ENCODE data around the gene TPD52L1.

The TPD52L1 gene

GRCh38 chr6:125205931-125206330, 52.4 kb downstream of the TPD52L1 start:
- no peak overlapping the region for H3K4me3 ChIP-seq (ENCODE audit: low read length)
- no peak for TF ChIP-seq EZH2phosphoT487 (IDR thresholded peaks at IDR 0.05; ENCODE audit: low read depth)
- TF ChIP-seq CTCF (IDR thresholded peaks at IDR 0.05; ENCODE audit: low read depth, low read length) = no peak
- H3K4me1 ChIP-seq (ENCODE audit: low read length) = no peaks in the 10 kb centered on the region
- H2AFZ ChIP-seq (ENCODE audit: low read depth, low read length) = no peak overlapping the region
- H3K9me3 ChIP-seq (ENCODE audit: insufficient read depth, low read length) = no peaks in the 10 kb centered on the region
- no peak overlapping the region for H3K9ac ChIP-seq (ENCODE audit: low read length)
- H3K27ac ChIP-seq (ENCODE audit: low read length) = no peak overlapping the region
- no peaks in the 10 kb centered on the region for H3K36me3 ChIP-seq (replicated peaks; ENCODE audit: low read depth, low read length)
- no peaks in the 10 kb centered on the region for H4K20me1 ChIP-seq (ENCODE audit: insufficient read depth, low read length)
- H3K79me2 ChIP-seq (ENCODE audit: low read length) = no peaks in the 10 kb centered on the region
- H3K4me2 ChIP-seq (ENCODE audit: low read length) = no peak overlapping the region
- no peaks in the 10 kb centered on the region for H3K27me3 ChIP-seq (ENCODE audit: low read depth, low read length)

- H3K36me3 ChIP-seq (replicated peaks; ENCODE audit: low read depth, low read length) = no peaks in the 10 kb centered on the region
- H3K27ac ChIP-seq (ENCODE audit: low read length) = no peak overlapping the region
- H3K4me3 ChIP-seq (ENCODE audit: low read length) = no peak overlapping the region
- H2AFZ ChIP-seq (ENCODE audit: low read depth, low read length) = no peak overlapping the region
- no peak for TF ChIP-seq CTCF (IDR thresholded peaks at IDR 0.05; ENCODE audit: low read depth, low read length)
- H3K4me1 ChIP-seq (ENCODE audit: low read length) = no peaks in the 10 kb centered on the region
- H3K79me2 ChIP-seq (ENCODE audit: low read length) = no peaks in the 10 kb centered on the region
- no peaks in the 10 kb centered on the region for H3K27me3 ChIP-seq (ENCODE audit: low read depth, low read length)
- no peaks in the 10 kb centered on the region for H4K20me1 ChIP-seq (ENCODE audit: insufficient read depth, low read length)
- H3K9ac ChIP-seq (ENCODE audit: low read length) = no peak overlapping the region
- H3K4me2 ChIP-seq (ENCODE audit: low read length) = no peak overlapping the region
- H3K9me3 ChIP-seq (ENCODE audit: insufficient read depth, low read length) = no peaks in the 10 kb centered on the region
Measured at GRCh38 chr6:125206389-125206788, 52.8 kb downstream of the TPD52L1 start.

- Histone ChIP-seq H3K79me2 (ENCODE audit: low read length) (no peaks in the 10 kb centered on the region), H4K20me1 (ENCODE audit: insufficient read depth, low read length) (no peaks in the 10 kb centered on the region), H3K4me2 (ENCODE audit: low read length) (no peak overlapping the region), H2AFZ (ENCODE audit: low read depth, low read length) (no peak overlapping the region), H3K27ac (ENCODE audit: low read length) (no peak overlapping the region), H3K9me3 (ENCODE audit: insufficient read depth, low read length) (no peaks in the 10 kb centered on the region), H3K4me1 (ENCODE audit: low read length) (no peaks in the 10 kb centered on the region), H3K27me3 (ENCODE audit: low read depth, low read length) (no peaks in the 10 kb centered on the region), H3K4me3 (ENCODE audit: low read length) (no peak overlapping the region), H3K36me3 (replicated peaks; ENCODE audit: low read depth, low read length) (no peaks in the 10 kb centered on the region), H3K9ac (ENCODE audit: low read length) (no peak overlapping the region)
- no peak for TF ChIP-seq EZH2phosphoT487 (IDR thresholded peaks at IDR 0.05; ENCODE audit: low read depth)
- no peak for TF ChIP-seq CTCF (IDR thresholded peaks at IDR 0.05; ENCODE audit: low read depth, low read length)
Measured at GRCh38 chr6:125207956-125208355, 54.4 kb downstream of the TPD52L1 start.

- Histone ChIP-seq H3K27ac (ENCODE audit: low read length) (no peak overlapping the region), H3K36me3 (replicated peaks; ENCODE audit: low read depth, low read length) (no peaks in the 10 kb centered on the region), H4K20me1 (ENCODE audit: insufficient read depth, low read length) (no peaks in the 10 kb centered on the region), H3K9me3 (ENCODE audit: insufficient read depth, low read length) (no peaks in the 10 kb centered on the region), H3K9ac (ENCODE audit: low read length) (no peak overlapping the region), H3K4me1 (ENCODE audit: low read length) (no peaks in the 10 kb centered on the region), H2AFZ (ENCODE audit: low read depth, low read length) (no peak overlapping the region), H3K4me3 (ENCODE audit: low read length) (no peak overlapping the region), H3K27me3 (ENCODE audit: low read depth, low read length) (no peaks in the 10 kb centered on the region), H3K4me2 (ENCODE audit: low read length) (no peak overlapping the region), H3K79me2 (ENCODE audit: low read length) (no peaks in the 10 kb centered on the region)
- TF ChIP-seq CTCF (IDR thresholded peaks at IDR 0.05; ENCODE audit: low read depth, low read length) = no peak
- no peak for TF ChIP-seq EZH2phosphoT487 (IDR thresholded peaks at IDR 0.05; ENCODE audit: low read depth)
Measured at GRCh38 chr6:125208625-125209249, 55.2 kb downstream of the TPD52L1 start.

Measured in OCI-LY3 (cell line).